ENCODE results near the gene NFATC2IP.
"Not testable (repeated sequence)": the region's sequence is repeated elsewhere in the genome, so short reads cannot be mapped to it uniquely, and the experiment has no call there.

The NFATC2IP gene

DNA sequence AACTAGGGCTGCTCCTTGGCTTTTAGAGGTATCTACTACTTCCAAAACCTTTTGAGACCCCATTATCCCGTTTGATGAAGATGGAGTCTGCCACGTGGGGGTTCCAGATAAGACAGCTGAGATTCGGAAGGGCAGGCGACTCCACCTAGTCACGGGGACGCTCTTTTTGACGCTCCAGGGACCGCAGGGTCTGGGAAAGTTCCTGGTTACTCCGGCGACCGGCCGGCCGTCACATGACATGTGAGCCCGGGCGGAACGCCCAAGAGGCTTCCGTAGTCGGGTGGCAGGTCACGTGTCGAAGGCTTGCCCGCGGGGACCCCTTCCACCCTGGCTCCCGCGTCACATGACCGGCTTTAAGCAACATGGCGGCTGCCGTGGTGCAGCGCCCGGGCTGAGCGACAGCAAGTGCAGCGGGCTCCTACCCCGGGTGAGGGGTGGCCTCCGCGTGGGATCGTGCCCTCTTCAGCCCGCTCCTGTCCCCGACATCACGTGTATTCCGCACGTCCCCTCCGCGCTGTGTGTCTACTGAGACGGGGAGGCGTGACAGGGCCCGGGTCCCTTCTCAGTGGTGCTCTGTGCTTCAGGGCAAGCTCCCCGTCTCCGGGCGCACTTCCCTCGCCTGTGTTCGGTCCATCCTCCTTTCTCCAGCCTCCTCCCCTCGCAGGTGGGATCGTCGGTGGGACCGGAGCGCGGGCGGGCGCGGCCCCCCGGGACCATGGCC lies 23.9 kb downstream of the NFATC2IP start, which contains the start of gene SPNS1:
SPNS1 (plus strand) TSS at position 342 of the 721 bp plus-strand sequence; CDS start at position 716, 374 bp downstream.
- peak; percentile 97 for DNase-seq

DNA sequence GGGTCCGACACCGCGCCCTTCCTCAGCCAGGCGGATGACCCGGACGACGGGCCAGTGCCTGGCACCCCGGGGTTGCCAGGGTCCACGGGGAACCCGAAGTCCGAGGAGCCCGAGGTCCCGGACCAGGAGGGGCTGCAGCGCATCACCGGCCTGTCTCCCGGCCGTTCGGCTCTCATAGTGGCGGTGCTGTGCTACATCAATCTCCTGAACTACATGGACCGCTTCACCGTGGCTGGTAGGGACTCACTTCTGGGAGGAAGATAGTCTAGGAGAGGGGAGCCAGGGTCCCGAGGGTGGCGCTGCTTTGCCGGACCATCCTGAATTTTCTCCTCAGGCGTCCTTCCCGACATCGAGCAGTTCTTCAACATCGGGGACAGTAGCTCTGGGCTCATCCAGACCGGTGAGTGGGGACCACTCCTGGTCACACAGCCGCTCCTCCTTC lies 24.4 kb downstream of the NFATC2IP start:
- peak; percentile 65 for DNase-seq

DNA sequence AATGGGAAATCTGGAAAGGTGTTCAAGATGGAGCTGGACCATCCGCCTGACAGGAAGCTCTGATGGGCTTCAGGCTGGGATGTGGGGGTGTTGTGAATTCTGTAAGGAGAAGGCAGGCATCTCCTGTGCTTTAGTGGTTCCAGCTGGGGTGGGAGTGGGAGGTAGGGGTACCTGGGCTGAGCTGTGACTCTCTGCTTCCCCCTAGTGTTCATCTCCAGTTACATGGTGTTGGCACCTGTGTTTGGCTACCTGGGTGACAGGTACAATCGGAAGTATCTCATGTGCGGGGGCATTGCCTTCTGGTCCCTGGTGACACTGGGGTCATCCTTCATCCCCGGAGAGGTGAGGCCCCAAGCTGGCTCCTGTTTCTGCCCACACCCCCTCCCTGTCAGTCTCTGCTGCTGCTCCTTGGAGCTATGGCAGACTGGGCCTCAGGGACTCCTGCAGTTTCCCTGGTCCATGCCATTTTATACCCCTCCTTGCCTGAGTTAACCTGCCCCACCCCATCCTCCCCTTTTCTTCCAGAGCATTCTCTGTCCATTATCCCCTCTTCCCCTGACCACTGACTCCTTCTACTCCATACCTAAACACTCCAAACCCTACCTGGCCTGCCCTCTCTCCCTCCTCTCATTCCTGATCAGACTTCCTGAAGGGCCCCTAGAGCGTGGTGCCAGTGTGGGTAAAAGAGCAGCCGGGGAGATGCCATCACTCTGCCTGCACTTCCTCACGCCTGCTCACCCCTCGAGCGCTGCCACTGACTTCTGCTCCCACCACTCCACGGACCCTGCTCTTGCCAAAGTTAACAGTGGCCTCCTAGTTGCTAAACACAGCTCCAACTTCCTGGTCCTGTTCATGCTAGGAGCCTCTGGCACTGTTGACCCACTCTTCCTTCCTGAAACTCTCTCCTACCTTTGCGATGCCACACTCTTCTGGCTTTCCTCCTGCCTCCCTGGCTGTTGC lies 27.2 kb downstream of the NFATC2IP start:
- DNase-seq: peak; percentile 68

DNA sequence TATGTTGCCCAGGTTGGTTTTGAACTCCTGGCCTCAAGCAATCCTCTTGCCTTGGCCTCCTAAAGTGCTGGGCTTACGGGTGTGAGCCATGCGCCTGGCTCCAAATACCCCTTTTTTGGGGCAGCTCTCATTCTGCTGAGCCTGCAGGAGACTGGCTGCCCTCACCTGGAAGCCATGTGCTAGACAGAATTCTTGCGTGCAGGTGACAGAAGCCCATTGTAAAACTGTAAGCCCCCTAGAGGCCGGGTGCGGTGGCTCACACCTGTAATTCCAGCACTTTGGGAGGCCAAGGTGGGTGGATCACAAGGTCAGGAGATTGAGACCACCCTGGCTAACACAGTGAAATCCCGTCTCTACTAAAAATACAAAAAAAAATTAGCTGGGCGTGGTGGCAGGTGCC lies 29.6 kb downstream of the NFATC2IP start:
- DNase-seq: not testable (repeated sequence)

DNA sequence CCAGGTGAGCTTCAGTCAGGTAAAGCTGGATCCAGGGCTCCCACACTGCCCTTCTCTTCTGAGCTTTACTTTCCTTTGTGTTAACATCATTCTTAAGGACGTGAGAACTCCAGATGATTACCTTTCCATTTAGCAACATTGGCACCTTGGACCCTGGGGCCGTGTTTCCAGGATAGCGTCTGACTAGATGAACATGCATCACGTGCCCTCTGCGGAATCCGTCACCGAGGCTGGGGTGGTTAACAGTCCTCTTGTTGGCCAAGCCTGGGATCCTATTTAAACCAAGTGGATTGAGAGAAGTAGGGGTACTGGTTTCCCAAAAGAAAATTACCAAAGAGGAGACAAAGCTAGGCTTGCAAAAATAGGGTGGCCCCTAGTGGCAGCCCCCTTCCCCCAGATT lies 30.2 kb downstream of the NFATC2IP start:
- DNase-seq: no peak

DNA sequence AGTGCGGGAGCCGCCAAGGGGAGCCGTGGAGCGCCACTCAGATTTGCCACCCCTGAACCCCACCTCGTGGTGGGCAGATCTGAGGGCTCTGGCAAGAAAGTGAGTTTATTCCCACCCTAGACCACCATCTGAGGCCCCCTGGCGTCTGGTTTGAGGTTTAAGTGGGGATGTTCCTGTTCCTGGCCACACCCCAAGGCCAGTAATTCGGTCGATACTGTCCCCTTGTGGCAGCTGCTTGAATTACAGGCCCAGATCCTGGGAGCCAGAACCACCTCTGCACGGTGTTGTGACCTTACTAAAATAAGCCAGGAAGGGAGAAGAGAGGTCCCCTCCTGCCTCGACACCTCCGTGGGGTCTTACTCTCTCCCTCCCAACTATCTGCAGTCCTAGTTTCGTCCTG lies 30.8 kb downstream of the NFATC2IP start:
- peak; percentile 69 for DNase-seq

DNA sequence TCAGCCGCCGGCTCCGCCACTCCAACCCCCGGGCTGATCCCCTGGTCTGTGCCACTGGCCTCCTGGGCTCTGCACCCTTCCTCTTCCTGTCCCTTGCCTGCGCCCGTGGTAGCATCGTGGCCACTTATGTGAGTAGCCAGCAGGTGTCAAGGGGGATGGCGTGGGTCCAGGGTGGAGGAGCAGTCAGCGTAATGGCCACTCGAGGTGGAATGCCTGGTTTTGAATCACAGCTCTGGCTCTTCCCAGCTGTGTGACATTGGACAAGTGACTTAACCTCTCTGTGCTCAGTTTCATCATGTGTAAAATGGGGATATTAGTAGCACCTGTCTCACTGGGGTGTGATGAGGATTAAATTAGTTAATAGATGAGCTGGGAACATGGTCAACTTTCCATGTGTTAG lies 31.7 kb downstream of the NFATC2IP start:
- no peak for DNase-seq

DNA sequence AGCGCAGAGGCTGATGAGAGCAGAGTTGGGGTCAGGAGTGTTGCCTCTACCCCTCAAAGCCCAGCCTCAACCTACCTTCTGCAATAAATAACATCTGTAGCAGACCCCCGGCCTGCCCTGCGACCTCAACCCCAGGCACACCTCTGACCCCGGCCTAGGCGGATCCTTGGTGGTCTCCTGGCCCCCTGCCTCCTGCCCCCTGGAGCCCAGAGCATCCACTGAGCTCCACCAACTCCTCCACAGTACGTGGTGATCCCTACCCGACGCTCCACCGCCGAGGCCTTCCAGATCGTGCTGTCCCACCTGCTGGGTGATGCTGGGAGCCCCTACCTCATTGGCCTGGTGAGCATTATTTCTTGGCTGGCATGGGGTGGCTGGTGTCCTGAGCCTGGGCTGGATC lies 32.2 kb downstream of the NFATC2IP start:
- no peak for DNase-seq

DNA sequence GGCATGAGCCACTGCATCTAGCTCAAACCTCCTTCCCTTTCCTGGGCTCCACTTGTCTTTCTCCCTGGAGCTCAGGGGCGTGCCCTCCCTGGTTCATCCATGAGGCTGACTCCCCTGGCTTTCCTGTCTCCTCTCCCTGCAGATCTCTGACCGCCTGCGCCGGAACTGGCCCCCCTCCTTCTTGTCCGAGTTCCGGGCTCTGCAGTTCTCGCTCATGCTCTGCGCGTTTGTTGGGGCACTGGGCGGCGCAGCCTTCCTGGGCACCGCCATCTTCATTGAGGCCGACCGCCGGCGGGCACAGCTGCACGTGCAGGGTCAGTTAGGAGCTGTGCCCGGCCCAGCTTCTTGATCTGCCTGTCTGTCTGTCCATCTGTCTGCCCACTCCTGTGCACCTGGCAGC lies 32.9 kb downstream of the NFATC2IP start:
- DNase-seq: no peak

DNA sequence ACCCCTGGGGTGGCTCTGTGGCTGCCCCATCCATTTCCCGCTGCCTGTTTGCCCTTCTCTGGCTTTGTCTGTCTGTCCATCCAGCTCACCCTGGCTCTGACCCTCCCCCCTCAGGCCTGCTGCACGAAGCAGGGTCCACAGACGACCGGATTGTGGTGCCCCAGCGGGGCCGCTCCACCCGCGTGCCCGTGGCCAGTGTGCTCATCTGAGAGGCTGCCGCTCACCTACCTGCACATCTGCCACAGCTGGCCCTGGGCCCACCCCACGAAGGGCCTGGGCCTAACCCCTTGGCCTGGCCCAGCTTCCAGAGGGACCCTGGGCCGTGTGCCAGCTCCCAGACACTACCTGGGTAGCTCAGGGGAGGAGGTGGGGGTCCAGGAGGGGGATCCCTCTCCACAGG lies 33.4 kb downstream of the NFATC2IP start:
- peak; percentile 67 for DNase-seq

DNA sequence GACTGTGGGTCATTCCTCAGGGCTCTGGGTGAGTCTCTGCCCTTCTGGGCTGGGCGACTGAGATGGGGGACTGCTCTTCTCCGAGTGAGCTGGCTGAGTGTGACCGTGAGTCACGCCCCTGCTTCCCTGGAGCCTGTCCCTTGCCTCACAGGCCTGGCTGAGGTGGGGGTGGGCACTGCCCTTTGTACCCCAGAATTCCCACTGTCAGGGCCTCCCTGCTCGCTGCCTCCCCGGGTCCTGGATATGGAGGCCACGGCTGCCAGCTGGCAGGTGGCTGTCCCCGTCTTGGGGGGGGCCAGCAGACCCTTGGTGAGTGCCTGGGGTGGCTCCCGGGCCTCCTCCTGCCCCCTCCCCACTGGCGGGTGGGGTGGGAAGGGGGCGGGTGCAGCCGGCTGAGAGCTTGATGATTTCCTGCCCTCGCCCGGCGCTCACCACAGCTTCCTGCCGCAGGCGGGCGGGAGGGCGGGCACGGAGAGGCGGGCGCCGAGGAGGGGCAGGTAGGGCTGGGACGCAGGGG lies 33.9 kb downstream of the NFATC2IP start, which contains the start of gene LAT:
LAT (plus strand) TSS at position 434 of the 517 bp plus-strand sequence. CDS start 366 bp downstream, outside the sequence.
- DNase-seq: peak; percentile 92

DNA sequence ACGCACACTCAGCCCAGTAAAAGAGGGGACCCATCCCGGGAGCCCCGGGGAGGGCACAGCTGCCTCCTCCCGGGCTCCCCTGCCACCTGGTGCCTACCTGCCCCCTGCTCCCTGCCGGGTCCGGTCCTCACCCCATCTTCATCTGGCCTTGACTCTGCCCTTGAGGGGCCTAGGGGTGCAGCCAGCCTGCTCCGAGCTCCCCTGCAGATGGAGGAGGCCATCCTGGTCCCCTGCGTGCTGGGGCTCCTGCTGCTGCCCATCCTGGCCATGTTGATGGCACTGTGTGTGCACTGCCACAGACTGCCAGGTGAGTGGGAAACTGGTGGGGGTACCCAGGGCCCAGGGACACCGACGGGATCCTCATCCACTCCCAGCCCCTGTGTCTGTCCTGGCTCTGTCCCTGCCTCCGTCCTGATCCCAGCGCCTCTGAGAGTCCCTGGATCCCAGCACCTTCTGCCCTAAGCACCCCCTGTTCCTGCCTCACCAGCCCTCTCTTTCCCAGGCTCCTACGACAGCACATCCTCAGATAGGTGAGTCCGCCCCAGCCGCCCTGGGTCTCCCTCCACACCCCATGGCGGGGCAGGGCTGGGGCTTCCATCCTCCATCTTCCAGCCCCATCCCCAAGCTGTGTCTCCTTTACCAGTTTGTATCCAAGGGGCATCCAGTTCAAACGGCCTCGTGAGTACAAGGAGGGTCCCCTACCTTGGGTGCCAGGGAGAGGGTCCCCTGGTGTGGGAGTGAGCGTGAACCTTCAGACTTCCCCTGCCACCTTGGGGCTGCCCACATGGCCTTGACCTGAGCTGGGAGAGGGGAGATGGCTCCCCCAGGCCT lies 34.7 kb downstream of the NFATC2IP start:
- DNase-seq: peak; percentile 71

DNA sequence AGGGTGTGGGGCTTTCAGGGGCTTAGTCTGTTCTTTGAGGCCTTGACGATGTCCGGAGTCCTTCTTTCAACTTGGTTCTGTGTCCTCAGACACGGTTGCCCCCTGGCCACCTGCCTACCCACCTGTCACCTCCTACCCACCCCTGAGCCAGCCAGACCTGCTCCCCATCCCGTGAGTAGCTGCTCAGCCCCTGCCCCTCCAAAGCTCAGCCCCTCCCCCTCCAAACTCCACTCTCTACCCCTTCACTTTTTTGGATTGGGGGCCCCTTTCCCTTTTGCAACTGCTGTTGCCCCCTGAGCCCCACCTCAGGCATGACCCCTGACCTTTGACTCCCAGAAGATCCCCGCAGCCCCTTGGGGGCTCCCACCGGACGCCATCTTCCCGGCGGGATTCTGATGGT lies 35.3 kb downstream of the NFATC2IP start:
- no peak for DNase-seq

DNA sequence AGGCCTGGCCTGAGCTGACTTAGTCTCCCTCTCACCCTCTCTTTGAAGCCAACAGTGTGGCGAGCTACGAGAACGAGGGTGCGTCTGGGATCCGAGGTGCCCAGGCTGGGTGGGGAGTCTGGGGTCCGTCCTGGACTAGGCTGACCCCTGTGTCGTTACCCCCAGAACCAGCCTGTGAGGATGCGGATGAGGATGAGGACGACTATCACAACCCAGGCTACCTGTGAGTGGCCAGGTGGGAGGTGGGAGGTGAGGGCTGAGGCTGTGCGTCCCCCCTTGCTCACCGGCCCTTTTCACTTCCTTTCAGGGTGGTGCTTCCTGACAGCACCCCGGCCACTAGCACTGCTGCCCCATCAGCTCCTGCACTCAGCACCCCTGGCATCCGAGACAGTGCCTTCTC lies 35.8 kb downstream of the NFATC2IP start:
- DNase-seq: peak; percentile 72

DNA sequence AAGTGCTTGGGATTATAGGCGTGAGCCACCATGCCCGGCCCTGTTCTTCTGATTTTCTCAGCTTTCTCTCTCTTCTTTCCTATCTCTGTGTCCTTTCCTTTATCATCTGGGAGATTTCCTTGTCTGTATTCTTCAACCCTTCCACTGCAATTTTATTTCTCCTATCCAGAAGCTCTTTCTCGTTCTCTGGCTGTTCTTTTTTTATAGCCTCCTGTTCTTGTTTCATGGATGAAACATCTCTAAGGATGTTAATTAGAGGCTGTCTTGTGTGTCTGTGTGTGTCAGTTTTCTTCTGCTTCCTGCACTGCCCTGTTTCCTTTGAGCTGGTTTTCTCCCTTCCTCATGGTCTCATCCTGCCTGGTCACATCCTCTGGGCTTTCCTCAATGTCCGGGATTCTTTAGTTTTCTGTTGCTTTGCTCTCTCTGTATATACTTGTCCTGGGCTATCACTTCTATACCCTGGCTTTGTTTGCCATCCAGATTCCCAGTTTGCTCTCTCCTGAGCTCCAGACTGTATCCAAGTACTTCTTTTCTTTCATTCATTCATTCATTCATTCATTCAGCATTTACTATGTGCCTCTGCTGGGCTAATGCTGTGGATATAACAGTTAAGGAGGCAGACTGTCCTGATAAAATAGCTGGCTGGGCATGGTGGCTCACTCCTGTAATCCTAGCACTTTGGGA lies 36.6 kb downstream of the NFATC2IP start:
- DNase-seq: no peak

DNA sequence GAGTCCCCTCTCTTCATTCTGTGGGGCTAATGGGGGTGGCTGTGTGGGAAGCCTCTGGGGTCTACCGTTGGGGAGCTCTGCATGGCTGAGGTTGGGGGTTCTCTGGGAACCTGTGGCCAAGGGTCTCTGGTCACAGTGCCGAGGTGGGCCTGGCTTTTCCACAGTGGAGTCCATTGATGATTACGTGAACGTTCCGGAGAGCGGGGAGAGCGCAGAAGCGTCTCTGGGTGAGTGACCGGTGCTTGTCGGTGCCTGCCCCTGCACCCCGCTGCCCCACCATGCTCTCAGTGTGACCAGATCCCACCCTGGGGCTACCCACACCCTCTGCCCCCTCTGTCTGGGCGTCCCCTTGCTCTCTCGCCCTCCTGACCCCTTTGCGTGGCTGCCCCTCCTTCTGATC lies 38.6 kb downstream of the NFATC2IP start:
- DNase-seq: no peak

DNA sequence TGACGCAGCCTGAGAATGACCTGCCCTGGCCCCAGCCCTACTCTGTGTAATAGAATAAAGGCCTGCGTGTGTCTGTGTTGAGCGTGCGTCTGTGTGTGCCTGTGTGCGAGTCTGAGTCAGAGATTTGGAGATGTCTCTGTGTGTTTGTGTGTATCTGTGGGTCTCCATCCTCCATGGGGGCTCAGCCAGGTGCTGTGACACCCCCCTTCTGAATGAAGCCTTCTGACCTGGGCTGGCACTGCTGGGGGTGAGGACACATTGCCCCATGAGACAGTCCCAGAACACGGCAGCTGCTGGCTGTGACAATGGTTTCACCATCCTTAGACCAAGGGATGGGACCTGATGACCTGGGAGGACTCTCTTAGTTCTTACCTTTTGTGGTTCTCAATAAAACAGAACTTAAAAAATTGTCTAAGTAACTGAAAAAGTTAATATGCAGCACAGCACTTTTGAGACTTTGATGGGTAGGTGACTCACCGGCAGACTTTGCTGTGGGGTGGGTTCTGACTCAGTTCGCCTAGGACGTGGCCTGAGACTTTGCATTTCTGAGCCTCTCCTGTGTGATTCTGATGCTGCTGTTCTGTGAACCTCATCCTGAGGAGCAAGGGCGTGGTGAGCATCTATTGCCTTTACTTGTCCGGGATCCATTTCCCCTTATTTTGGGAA lies 39.8 kb downstream of the NFATC2IP start:
- DNase-seq: peak; percentile 87

DNA sequence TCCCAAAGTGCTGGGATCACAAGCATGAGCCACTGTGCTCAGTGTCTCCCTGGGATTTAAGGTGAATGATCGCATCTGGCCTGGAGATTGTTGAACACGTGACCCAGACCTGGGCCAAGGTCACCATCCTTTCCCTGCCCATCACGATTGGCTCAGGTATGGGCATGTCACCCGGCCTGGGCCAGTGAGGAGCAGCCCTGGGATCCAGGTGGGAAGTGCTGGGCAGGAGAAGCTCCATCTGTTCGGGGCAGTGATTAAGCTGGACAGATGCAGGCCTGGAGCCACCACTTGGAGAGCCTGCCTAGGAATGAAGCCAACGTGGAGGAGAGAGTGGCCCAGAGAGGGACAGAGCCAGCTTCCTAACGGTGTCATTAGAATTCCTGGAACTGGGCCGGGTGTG lies 41.0 kb downstream of the NFATC2IP start:
- DNase-seq: no peak

DNA sequence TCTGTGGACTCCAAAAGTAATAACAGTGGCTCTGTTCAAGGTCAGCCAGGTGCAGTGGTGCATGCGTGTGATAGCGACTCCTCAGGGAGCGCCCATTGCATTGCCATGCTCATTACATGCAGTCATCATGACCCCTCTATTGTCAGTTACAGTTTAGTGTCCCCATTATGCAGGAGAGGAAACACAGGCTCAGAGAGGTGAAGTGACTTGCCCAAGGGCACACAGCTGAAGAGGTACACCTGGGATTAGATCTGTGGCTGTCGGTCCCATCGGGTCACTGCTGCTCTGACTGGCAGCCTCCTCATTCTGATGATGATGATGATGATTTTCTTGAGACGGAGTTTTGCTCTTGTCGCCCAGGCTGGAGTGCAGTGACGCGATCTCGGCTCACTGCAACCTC lies 41.8 kb downstream of the NFATC2IP start:
- no peak for DNase-seq

DNA sequence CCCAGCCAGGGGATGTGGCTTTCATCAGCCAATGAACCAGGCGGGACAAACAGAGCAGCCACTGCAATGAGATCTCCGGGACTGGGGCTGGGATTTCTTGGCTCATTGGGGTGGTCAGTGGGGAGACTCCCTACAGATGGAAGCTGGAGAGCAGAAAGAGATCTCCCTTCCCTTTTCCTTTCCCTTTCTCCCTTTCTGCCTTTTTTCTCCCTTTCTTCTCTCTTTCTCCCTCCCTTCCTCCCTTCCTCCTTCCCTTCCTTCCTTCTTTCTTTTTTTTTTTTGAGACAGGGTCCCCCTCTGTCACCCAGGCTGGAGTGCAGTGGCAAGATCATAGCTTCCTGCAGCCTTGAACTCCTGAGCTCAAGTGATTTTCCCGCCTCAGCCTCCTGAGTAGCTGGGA lies 48.1 kb downstream of the NFATC2IP start:
- DNase-seq: no peak

DNA sequence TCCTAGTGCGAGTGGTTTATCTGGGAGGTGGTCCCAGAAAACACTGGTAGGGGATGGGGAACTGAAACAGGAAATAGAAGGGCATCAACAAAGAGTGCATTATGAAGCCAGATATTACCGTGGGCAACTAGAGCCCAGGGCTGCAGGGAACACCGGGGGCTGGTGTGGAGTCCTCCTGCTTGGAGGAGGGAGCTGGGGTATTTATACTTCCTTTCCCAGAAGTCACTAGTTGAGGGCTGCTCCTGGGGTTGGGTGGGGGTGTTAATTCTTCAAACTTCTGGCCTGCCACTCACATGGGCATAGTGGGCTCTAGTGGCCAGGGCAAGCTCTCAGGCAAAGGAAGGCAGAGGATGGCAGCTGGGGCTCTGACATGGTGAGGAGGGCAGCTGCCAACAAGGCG lies 48.8 kb downstream of the NFATC2IP start:
- no peak for DNase-seq

Data from activated effector memory CD4-positive, alpha-beta T cell treated with anti-CD3 and anti-CD28 coated beads, Interleukin-2, amount 50 U/mL, for 16 hours (primary cell).